Measurements from ENCODE around the gene PLGRKT.

- no peak for TF ChIP-seq POLR2AphosphoS5 (IDR thresholded peaks at IDR 0.05; ENCODE audit: low read depth, low read length)
- no peak for TF ChIP-seq TAF1 (IDR thresholded peaks at IDR 0.05; ENCODE audit: borderline replicate concordance, insufficient read depth, low read length)
- TF ChIP-seq REST (IDR thresholded peaks at IDR 0.05; ENCODE audit: insufficient read depth in 1 of 2, low read depth in 2 of 2, low read length in 2 of 2): no peak
- TF ChIP-seq SIN3A (IDR thresholded peaks at IDR 0.05; ENCODE audit: borderline replicate concordance, insufficient read depth, low read length): no peak
- no peak for TF ChIP-seq FOXP2 (optimal IDR thresholded peaks at IDR 0.05; ENCODE audit: borderline replicate concordance, extremely low read depth, extremely low read length, insufficient read depth)
These were observed 28.3 kb upstream of the PLGRKT start for GRCh38 chr9:5466005-5466404.
